Esophagus muscularis mucosa (tissue), 4 donors: Measurements from ENCODE around the gene GAB1.

Experiments
- EP300 ChIP-seq: sonication (generic); formaldehyde crosslinking; IDR thresholded peaks from one replicate; pipeline ENCODE4 v1.6.1; 2017; ENCODE audit warnings: antibody characterized with exemption
- POLR2A ChIP-seq: fragments of 450-650 bp; IDR thresholded peaks from one replicate; pipeline ENCODE4 v1.6.1; 2017; ENCODE audit warnings: antibody characterized with exemption, moderate library complexity, mild to moderate bottlenecking, low read depth
- POLR2AphosphoS5 ChIP-seq, 2 donors: sonication (generic); formaldehyde crosslinking; IDR thresholded peaks; one replicate each; pipeline ENCODE4 v1.6.1; 2017; ENCODE audit warnings: antibody characterized with exemption in 2 of 2
- TF ChIP-seq, protein P1 (sequence below), 3 experiments: fragments of 200-600 bp in 2 of 3; fragments of 450-650 bp in 1 of 3; sonication (generic) in 2 of 3; IDR thresholded peaks; one replicate each; pipeline ENCODE4 v1.5.1; 2017 to 2019; ENCODE audit warnings: antibody characterized with exemption in 3 of 3, mild to moderate bottlenecking in 2 of 3, moderate library complexity in 1 of 3

DNA sequence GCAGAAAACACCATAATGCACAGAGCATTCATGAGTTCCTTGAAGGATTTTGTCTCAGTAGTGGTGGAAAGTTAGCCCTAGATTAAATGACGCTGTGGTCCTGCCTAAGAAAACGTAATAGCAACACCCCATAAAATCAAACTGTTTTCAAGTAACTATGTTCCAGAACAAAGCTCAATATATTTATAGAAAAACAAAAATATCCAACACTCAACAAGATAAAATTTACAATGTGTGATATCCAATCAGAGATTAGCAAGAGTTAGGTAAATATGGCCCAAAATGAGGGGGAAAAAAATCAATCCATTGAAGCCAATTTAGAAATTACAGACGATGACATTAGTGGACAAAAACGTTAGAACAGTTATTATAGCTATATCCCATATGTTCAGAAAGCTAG lies 9.9 kb upstream of the GAB1 start:
- TF ChIP-seq, protein P1, sequence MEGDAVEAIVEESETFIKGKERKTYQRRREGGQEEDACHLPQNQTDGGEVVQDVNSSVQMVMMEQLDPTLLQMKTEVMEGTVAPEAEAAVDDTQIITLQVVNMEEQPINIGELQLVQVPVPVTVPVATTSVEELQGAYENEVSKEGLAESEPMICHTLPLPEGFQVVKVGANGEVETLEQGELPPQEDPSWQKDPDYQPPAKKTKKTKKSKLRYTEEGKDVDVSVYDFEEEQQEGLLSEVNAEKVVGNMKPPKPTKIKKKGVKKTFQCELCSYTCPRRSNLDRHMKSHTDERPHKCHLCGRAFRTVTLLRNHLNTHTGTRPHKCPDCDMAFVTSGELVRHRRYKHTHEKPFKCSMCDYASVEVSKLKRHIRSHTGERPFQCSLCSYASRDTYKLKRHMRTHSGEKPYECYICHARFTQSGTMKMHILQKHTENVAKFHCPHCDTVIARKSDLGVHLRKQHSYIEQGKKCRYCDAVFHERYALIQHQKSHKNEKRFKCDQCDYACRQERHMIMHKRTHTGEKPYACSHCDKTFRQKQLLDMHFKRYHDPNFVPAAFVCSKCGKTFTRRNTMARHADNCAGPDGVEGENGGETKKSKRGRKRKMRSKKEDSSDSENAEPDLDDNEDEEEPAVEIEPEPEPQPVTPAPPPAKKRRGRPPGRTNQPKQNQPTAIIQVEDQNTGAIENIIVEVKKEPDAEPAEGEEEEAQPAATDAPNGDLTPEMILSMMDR (IDR thresholded peaks at IDR 0.05), result no peak
- TF ChIP-seq POLR2AphosphoS5 (IDR thresholded peaks at IDR 0.05), result no peak
- TF ChIP-seq EP300, result no peak
- no peak for TF ChIP-seq POLR2A
